Calu3 (cell line): Measurements from ENCODE around the gene PPP1R14D. TPM values are rescaled to one million over a fixed set of nuclear protein-coding genes. Genes with fewer than 3 reads are reported as not detected.
A peak's percentile ranks its signal among the peaks of the same experiment; 100 is the strongest.

Experiments used
- BruUV-seq: library from RNA; stranded (reverse); fragments of 400-500 nt; replicated peaks from 2 replicates; lab custom pipeline; 2021; lab: Mats Ljungman, UMichigan
- CTCF ChIA-PET: fragments of 300-600 bp; sonication (Branson Sonifier 250); formaldehyde crosslinking; loops from one replicate; lab custom pipeline; 2022; ENCODE audit warnings: antibody characterized with exemption; lab: Charles Lee
- DNase-seq: peaks from one replicate; pipeline ENCODE4 v3.0.0; 2022
- H3K27ac Mint-ChIP-seq: one replicate; pipeline ENCODE4 v1.8.0; 2022; ENCODE audit warnings: mixed read lengths; ENCODE audit not compliant: unreplicated experiment
- H3K27me3 Mint-ChIP-seq: one replicate; pipeline ENCODE4 v1.8.0; 2022; ENCODE audit warnings: mixed read lengths; ENCODE audit not compliant: unreplicated experiment
- H3K36me3 Mint-ChIP-seq: one replicate; pipeline ENCODE4 v1.8.0; 2022; ENCODE audit warnings: mild to moderate bottlenecking, moderate library complexity, mixed read lengths; ENCODE audit not compliant: insufficient read depth, unreplicated experiment
- H3K4me1 Mint-ChIP-seq: one replicate; pipeline ENCODE4 v1.8.0; 2022; ENCODE audit warnings: mild to moderate bottlenecking, low read depth, mixed read lengths; ENCODE audit not compliant: unreplicated experiment
- H3K4me3 Mint-ChIP-seq: one replicate; pipeline ENCODE4 v1.8.0; 2022; ENCODE audit warnings: mild to moderate bottlenecking, low read depth, moderate library complexity, mixed read lengths; ENCODE audit not compliant: unreplicated experiment
- H3K9me3 Mint-ChIP-seq: one replicate; pipeline ENCODE4 v1.8.0; 2022; ENCODE audit warnings: low read depth, mixed read lengths; ENCODE audit not compliant: unreplicated experiment
- intact Hi-C: fragments of 100-400 bp; cut with micrococcal nuclease; formaldehyde crosslinking; loops from one replicate; pipeline ENCODE4 v1.10.0; 2022; ENCODE audit not compliant: unreplicated experiment
- total RNA-seq: library from RNA; stranded (reverse); gene quantifications from 2 replicates; pipeline ENCODE4 v1.2.3, GENCODE V29; 2022
- TF ChIP-seq, protein P1 (sequence below): fragments of 200-600 bp; IDR thresholded peaks from one replicate; pipeline ENCODE4 v1.8.0; 2022; ENCODE audit warnings: antibody characterized with exemption; ENCODE audit not compliant: unreplicated experiment

The PPP1R14D gene
- total RNA-seq, 1 experiment from 2014 or later, result 1.7 TPM

DNA sequence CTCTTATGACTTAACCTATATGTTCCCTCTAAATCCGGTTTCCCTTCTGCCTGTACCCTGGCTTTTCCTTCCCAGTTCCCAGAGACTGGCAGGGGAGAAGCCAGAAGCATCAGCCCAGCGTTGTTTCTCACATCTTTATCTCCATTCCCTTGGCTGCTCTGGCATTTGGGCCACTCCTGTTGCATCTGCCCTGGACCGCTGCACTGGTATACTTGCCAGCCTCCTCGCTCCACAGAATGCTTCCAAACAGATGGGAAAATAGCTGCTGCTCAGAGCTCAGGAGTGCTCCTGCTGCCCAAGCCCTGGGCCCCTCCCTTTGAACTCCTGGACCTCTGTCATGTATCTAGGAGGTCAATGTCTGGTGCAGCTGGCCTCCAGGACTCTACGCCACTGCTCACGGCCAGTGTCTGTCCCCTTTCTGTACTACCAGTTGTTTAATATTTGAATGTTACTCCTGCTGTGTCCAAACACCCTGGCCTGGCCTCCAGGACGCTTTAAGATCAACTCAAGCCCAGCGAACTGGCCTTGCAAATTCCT is 22.1 kb upstream of the PPP1R14D start:
- H3K9me3 Mint-ChIP-seq, result no peaks in the 10 kb centered on the region
- peaks cover 32% of the 10 kb centered on the region for H3K36me3 Mint-ChIP-seq
- CTCF ChIA-PET, result interaction anchor here (0.5 to 0.7 kb wide), 2 partner anchors 28 to 64 kb away, joined by 3 to 4 read pairs; no protein-coding TSS in a partner anchor
- H3K27me3 Mint-ChIP-seq, result no peaks in the 10 kb centered on the region
- no peak overlapping the region for H3K4me3 Mint-ChIP-seq
- TF ChIP-seq, protein P1, sequence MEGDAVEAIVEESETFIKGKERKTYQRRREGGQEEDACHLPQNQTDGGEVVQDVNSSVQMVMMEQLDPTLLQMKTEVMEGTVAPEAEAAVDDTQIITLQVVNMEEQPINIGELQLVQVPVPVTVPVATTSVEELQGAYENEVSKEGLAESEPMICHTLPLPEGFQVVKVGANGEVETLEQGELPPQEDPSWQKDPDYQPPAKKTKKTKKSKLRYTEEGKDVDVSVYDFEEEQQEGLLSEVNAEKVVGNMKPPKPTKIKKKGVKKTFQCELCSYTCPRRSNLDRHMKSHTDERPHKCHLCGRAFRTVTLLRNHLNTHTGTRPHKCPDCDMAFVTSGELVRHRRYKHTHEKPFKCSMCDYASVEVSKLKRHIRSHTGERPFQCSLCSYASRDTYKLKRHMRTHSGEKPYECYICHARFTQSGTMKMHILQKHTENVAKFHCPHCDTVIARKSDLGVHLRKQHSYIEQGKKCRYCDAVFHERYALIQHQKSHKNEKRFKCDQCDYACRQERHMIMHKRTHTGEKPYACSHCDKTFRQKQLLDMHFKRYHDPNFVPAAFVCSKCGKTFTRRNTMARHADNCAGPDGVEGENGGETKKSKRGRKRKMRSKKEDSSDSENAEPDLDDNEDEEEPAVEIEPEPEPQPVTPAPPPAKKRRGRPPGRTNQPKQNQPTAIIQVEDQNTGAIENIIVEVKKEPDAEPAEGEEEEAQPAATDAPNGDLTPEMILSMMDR, result no peak
- no peak overlapping the region for H3K27ac Mint-ChIP-seq
- intact Hi-C loops, result no loop called here
- no TSS peak for BruUV-seq
- no peak for DNase-seq
- H3K4me1 Mint-ChIP-seq, result peaks cover 17% of the 10 kb centered on the region

DNA sequence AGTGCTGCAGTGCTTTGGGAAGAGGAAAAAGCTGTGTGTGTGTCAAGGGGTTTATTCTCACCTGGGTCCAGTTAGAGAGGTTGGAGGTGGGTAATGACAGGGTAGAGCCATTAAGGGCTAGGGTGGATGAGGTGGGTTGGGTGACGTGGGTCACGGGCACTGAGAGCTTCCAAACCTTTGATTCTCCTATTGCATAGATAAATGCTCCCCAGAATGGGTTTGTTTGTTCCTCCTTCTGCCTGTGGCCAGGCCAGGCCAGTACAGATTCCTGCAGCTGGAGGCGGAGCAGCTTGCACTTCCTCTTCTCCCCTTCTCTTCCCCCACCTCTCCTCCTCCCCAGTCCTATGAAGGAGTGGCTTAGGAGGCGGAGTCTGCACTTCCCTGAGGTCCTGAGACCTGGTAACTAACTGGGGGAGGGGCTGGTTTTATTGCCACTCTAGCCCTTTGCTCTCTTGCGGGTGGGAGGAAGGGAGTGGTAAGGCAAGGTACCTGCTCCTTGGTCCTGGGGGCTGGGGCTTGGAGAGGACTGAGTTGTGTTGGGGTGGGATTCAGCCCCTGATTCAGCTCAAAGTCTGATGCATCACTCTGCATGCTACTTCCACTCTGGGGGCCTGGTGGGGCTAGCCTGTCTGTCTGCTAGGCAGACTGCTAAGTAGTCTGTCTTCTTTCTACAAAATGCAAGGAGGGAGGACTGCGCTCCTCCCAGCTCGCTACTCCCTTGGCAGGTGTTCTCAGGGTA is 18.9 kb upstream of the PPP1R14D start:
- Mint-ChIP-seq H3K4me3 (peak overlapping the region; percentile 79), H3K4me1 (peaks cover 16% of the 10 kb centered on the region), H3K36me3 (peaks cover 55% of the 10 kb centered on the region), H3K27ac (peak overlapping the region; percentile 70), H3K9me3 (no peaks in the 10 kb centered on the region), H3K27me3 (no peaks in the 10 kb centered on the region)
- TF ChIP-seq, protein P1, result no peak
- intact Hi-C loops, result loop anchor here (2.0 to 5.0 kb wide), 2 partner anchors 47 to 60 kb away; partner anchors contain the start of gene VPS18
- CTCF ChIA-PET, result interaction anchor here (0.6 to 1.5 kb wide), 6 partner anchors 10 to 153 kb away, joined by 3 to 9 read pairs (median 4); partner anchors contain the start of genes RAD51, RHOV and VPS18
- BruUV-seq, result no TSS peak
- DNase-seq, result peak; percentile 64

DNA sequence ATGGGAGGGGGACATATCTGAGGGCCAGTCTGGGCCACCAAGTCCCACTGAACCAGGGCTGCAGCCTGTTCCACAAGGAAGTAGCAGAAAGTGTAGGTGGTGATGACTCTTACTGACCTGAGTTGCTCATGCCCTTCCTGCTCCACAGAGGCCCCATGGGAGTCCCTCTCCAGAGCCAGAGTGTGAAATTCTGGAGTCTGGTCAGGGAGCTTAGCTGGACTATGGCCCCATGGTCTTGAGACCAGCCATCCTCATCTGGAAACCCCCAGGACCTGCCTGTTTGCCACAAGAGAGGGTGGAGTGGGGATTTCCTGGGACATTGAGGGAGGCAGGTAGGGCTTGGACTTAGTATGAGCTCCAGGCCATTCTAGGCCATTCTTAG is 18.3 kb upstream of the PPP1R14D start:
- CTCF ChIA-PET, result interaction anchor here (0.6 to 1.5 kb wide), 6 partner anchors 11 to 152 kb away, joined by 3 to 9 read pairs (median 4); partner anchors contain the start of genes RAD51, RHOV and VPS18

DNA sequence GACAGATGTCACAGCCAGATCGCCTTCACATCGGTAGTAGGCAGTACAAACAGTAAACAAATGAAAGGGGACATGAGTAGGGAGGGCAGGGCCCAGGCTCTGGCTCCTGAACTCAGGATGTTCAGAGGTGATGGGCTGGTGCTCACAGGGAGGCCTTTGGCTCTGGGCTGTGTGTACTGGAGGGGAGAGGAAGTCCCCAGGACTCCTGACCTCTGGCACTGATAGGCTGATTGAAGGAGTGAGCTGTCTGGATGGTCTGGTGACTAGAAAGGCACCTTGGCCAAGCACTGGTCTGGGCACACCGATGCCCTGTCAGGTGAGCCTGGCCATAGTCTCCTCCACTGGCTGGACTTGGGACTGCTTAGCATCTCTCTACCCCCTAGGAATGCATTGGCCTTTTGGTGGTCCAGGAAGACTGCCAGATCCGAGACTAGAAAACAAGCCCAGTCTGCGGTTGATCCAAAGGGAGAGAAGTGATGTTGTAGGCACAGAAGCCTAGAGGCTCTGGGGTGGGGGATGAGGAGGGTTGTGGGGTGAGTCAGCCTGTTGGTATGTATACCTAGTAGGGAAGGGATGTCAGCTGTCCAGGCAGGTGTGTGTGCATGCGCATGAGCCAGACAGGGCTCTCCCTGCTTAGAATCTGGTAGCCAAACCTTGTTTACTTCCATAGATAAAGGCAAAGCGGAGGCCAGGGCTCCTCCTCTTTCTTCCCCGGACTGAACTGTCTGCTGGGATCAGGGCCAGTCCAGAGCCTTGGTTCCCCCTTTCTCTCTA is 17.2 kb upstream of the PPP1R14D start:
- no peaks in the 10 kb centered on the region for H3K27me3 Mint-ChIP-seq
- TF ChIP-seq, protein P1, result no peak
- CTCF ChIA-PET, result no interaction called here
- no TSS peak for BruUV-seq
- peak; percentile 78 for DNase-seq
- no peaks in the 10 kb centered on the region for H3K9me3 Mint-ChIP-seq
- H3K4me1 Mint-ChIP-seq, result peaks cover 10% of the 10 kb centered on the region
- peaks cover 48% of the 10 kb centered on the region for H3K36me3 Mint-ChIP-seq
- intact Hi-C loops, result loop anchor here (2.0 to 5.0 kb wide), 2 partner anchors 49 to 58 kb away; partner anchors contain the start of gene VPS18
- H3K4me3 Mint-ChIP-seq, result peak overlapping the region; percentile 79
- H3K27ac Mint-ChIP-seq, result no peak overlapping the region

More for the DNA sequence above, 18.3 kb upstream of the PPP1R14D start:
- BruUV-seq, result no TSS peak
- no peak for DNase-seq
- H3K4me1 Mint-ChIP-seq, result peaks cover 10% of the 10 kb centered on the region
- H3K27me3 Mint-ChIP-seq, result no peaks in the 10 kb centered on the region
- H3K9me3 Mint-ChIP-seq, result no peaks in the 10 kb centered on the region
- intact Hi-C loops, result loop anchor here (2.0 to 5.0 kb wide), 2 partner anchors 48 to 60 kb away; partner anchors contain the start of gene VPS18
- H3K36me3 Mint-ChIP-seq, result peaks cover 55% of the 10 kb centered on the region
- H3K27ac Mint-ChIP-seq, result peak overlapping the region; percentile 70
- H3K4me3 Mint-ChIP-seq, result peak overlapping the region; percentile 79
- TF ChIP-seq, protein P1, result no peak
